Adrenal gland (tissue), 12 donors: ENCODE data around the gene PRPH2. TPM values are rescaled to one million over a fixed set of nuclear protein-coding genes. Genes with fewer than 3 reads are reported as not detected.
"Not testable (repeated sequence)": the region's sequence is repeated elsewhere in the genome, so short reads cannot be mapped to it uniquely, and the experiment has no call there.

Experiments
- DNase-seq, 7 donors: peaks; one replicate each; pipeline ENCODE4 v3.0.0-alpha.2; 2019 to 2020
- H3K27ac ChIP-seq, 5 donors: fragments of 200-600 bp; sonication (generic) in 4 of 5; 1 replicate in 3 of 5; 2 replicates in 2 of 5; pipeline versions ENCODE4 v1.5.1 to v1.8.0; 2016 to 2020; ENCODE audit warnings: mild to moderate bottlenecking in 1 of 5
- H3K27me3 ChIP-seq: fragments of 200-600 bp; 2 replicates; pipeline ENCODE4 v1.8.0; 2021
- H3K36me3 ChIP-seq, 2 donors: fragments of 200-600 bp; replicated peaks in 1 of 2; 1 replicate in 1 of 2; 2 replicates in 1 of 2; pipeline versions ENCODE4 v1.5.1 to v1.8.0; 2018 to 2022
- H3K4me1 ChIP-seq, 2 donors: fragments of 200-600 bp; replicated peaks in 1 of 2; 1 replicate in 1 of 2; 2 replicates in 1 of 2; pipeline versions ENCODE4 v1.5.1 to v1.8.0; 2018 to 2021
- H3K4me3 ChIP-seq, 4 donors: fragments of 200-600 bp; sonication (generic) in 3 of 4; one replicate each; pipeline ENCODE4 v1.5.1; 2016 to 2018
- H3K9me3 ChIP-seq, 3 donors: fragments of 200-600 bp; sonication (generic) in 1 of 3; replicated peaks in 1 of 3; 1 replicate in 2 of 3; 2 replicates in 1 of 3; pipeline versions ENCODE4 v1.5.1 to v1.8.0; 2016 to 2021
- POLR2A ChIP-seq, 2 donors: fragments of 450-650 bp; IDR thresholded peaks; one replicate each; pipeline ENCODE4 v1.6.1; 2017; ENCODE audit warnings: antibody characterized with exemption in 2 of 2, mild to moderate bottlenecking in 2 of 2, moderate library complexity in 1 of 2
- WGBS, 4 donors: extraction: QIAGEN DNeasy Blood & Tissue Kit in 2 of 4; methylation state at CpG; one replicate each; pipeline versions ENCODE4 v1.1.5 to v1.1.7; 2013 to 2017; 5-methylcytosine and 5-hydroxymethylcytosine counted together
- intact Hi-C, 2 donors: fragments of 100-400 bp; cut with DNase I; formaldehyde crosslinking; loops; one replicate each; pipeline versions ENCODE4 v1.14.1 to v1.15.0; 2022 to 2023
- polyA plus RNA-seq, 3 donors: library from polyadenylated mRNA; stranded (reverse); fragments of 200-250 nt in 2 of 3; fragments of 350-450 nt in 1 of 3; fragmentation: Illumina TruSeq in 1 of 3; extraction: RNeasy Lipid Tissue Mini Kit (QIAGEN cat#74804) in 1 of 3; gene quantifications; one replicate each; pipeline ENCODE4 v1.2.3, GENCODE V29; 2013 to 2014
- total RNA-seq, 9 donors: library from RNA; depleted of rRNA in 4 of 9; stranded (reverse); fragments of >200 nt in 4 of 9; fragments of 120-200 nt in 1 of 9; fragmentation: NEBNext Ultra II Directional in 1 of 9; extraction: Animal tissue kit (Norgen Biotek cat#: 25700) in 1 of 9; gene quantifications; one replicate each; pipeline versions ENCODE4 v1.1.0 to v1.2.4, GENCODE V29; 2013 to 2023
- TF ChIP-seq, protein P1 (sequence below), 6 experiments: fragments of 450-650 bp in 4 of 6; fragments of 200-600 bp in 2 of 6; sonication (generic) in 1 of 6; IDR thresholded peaks; 1 replicate in 5 of 6; 2 replicates in 1 of 6; pipeline versions ENCODE4 v1.5.1 to v1.8.0; 2016 to 2021; ENCODE audit warnings: antibody characterized with exemption in 6 of 6, mild to moderate bottlenecking in 2 of 6, moderate library complexity in 1 of 6
- donor health status: healthy with polysubstance abuse.
- donor health status: Bipolar disorder and iron deficiency.
- donor health status: DM: yes; HTN: yes; CAD: no.
- donor health status: DM: no; HTN: no; CAD: no.
- donor health status: DM: no; HTN: no; CAD: no.
- donor health status: DM: yes; HTN: yes; CAD: no.

PRPH2 gene
- total and polyA plus RNA-seq, 12 donors, result 0.47 to 2.7 (median 0.97) TPM; not detected in 1

DNA sequence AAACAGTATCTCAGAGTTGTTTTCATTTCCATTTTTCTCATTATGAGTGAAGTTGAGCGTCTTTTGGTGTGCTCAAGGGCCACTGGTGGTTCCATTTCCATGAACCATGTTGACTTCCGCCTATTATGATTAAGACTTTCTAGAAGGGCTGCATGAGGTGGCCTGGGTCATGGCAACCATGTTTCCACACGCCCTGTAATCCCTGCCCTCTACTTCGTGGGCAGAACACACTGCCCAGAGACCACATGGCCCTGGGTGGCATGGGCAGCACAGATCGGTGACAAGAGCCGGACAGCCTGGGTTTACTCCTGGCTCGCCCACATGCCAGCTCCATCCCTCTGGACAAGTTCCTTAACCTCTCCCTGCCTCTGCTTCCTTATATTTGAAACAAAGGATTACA, 14.8 kb downstream of the PRPH2 start:
- intact Hi-C loops, result no loop called here
- Histone ChIP-seq H3K27ac (no peak overlapping the region), H3K4me1 (no peaks in the 10 kb centered on the region), H3K27me3 (no peaks in the 10 kb centered on the region), H3K36me3 (no peaks in the 10 kb centered on the region), H3K4me3 (no peak overlapping the region), H3K9me3 (no peaks in the 10 kb centered on the region)
- WGBS, 4 donors, result 88 to 92% (median 89%) methylated on average over 7 of the region's 7 CpGs
- no peak for DNase-seq
- TF ChIP-seq POLR2A (IDR thresholded peaks at IDR 0.05), result no peak
- TF ChIP-seq, protein P1, sequence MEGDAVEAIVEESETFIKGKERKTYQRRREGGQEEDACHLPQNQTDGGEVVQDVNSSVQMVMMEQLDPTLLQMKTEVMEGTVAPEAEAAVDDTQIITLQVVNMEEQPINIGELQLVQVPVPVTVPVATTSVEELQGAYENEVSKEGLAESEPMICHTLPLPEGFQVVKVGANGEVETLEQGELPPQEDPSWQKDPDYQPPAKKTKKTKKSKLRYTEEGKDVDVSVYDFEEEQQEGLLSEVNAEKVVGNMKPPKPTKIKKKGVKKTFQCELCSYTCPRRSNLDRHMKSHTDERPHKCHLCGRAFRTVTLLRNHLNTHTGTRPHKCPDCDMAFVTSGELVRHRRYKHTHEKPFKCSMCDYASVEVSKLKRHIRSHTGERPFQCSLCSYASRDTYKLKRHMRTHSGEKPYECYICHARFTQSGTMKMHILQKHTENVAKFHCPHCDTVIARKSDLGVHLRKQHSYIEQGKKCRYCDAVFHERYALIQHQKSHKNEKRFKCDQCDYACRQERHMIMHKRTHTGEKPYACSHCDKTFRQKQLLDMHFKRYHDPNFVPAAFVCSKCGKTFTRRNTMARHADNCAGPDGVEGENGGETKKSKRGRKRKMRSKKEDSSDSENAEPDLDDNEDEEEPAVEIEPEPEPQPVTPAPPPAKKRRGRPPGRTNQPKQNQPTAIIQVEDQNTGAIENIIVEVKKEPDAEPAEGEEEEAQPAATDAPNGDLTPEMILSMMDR (IDR thresholded peaks at IDR 0.05), result no peak

DNA sequence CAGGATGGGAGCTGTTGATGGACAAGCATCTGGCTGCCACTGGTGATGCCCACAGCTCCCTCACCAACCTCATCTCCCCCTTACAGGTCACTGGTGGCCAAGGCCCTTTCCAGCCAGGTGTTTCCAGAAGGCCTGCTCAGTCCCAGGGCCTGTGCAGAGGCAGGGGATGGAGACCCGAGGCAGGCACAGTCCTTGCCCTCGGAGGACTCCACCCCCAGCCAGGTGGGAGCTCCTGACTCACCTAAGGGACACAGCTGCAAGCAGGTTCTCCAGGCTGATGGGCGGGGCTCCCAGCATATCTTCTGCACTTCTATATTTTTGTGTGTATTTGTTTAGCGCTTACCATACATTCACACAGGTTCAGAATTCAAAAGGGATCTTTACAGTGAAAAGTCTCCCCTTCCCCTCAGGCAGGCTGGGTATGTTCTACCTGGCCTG, 17.4 kb downstream of the PRPH2 start:
- TF ChIP-seq, protein P1 (IDR thresholded peaks at IDR 0.05), result no peak
- no peak for TF ChIP-seq POLR2A (IDR thresholded peaks at IDR 0.05)
- Histone ChIP-seq H3K4me1 (no peaks in the 10 kb centered on the region), H3K27me3 (no peaks in the 10 kb centered on the region), H3K9me3 (no peaks in the 10 kb centered on the region), H3K27ac (no peak overlapping the region), H3K4me3 (no peak overlapping the region), H3K36me3 (no peaks in the 10 kb centered on the region)
- DNase-seq, result no peak
- intact Hi-C loops, result no loop called here
- 77 to 90% (median 88%) methylated on average over 3 to 4 of the region's 4 CpGs for WGBS, 4 donors

DNA sequence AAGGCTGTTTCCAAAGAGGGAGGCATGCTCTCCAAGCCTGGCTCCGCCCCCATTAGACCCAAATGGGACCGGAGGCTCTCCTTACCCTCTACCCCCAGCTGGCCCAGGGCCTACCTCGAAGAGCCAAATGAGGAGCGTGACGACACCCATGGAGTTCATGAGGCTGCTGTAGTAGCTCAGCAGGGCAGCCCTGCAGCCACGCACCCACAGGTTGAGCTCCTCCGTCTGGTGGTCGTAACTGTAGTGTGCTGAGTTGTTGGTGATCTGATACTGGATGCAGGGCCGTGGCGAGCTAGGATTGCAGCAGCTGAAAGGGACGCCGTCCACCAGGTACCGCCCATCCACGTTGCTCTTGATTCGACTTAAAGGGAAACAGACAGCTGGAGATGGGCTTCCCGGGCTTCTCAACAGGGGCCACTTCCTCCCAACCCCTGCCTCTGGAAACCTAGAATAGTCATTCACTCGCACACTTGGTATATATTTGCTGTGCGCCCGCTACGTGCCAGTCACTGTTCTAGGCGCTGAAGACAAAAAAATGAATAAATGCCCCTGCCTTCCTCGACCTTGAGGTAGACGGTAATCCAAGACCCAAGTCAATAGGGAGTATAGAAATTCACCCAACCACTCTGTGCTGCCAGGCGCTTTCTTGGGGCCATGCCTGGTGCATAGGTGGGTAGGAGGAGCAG, 18.0 kb downstream of the PRPH2 start:
- Histone ChIP-seq H3K4me3 (peak overlapping the region in 2 of 4 donors; percentile 25 to 44), H3K9me3 (no peaks in the 10 kb centered on the region), H3K36me3 (no peaks in the 10 kb centered on the region), H3K27ac (no peak overlapping the region), H3K27me3 (no peaks in the 10 kb centered on the region), H3K4me1 (no peaks in the 10 kb centered on the region)
- intact Hi-C loops, result no loop called here
- 32 to 63% (median 54%) methylated on average over 18 to 24 of the region's 24 CpGs for WGBS, 4 donors
- DNase-seq, result peak in 5 of 7 donors; percentile 7 to 65 (median 54)
- TF ChIP-seq POLR2A (IDR thresholded peaks at IDR 0.05), result peak in 1 of 2 donors; percentile 23
- TF ChIP-seq, protein P1 (IDR thresholded peaks at IDR 0.05), result no peak

DNA sequence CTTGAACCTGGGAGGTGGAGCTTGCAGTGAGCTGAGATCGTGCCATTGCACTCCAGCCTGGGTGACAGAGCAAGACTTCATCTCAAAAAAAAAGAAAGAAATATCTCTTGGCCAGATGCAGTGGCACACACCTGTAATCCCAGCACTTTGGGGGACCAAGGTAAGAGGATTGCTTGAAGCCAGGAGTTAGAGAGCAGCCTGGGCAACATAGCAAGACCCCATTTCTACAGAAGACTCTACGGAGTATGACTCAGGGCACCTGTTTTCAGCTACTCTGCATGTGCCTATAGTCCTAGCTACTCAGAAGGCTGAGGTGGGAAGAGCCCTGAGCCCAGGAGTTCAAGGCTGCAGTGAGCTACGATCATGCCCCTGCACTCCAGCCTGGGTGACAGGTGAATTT, 19.6 kb downstream of the PRPH2 start:
- intact Hi-C loops, H3K27ac ChIP-seq, H3K9me3 ChIP-seq, H3K4me1 ChIP-seq, H3K27me3 ChIP-seq, H3K4me3 ChIP-seq, H3K36me3 ChIP-seq, DNase-seq: not testable (repeated sequence)
- WGBS, 4 donors, result 83 to 97% (median 88%) methylated on average over 3 of the region's 3 CpGs

DNA sequence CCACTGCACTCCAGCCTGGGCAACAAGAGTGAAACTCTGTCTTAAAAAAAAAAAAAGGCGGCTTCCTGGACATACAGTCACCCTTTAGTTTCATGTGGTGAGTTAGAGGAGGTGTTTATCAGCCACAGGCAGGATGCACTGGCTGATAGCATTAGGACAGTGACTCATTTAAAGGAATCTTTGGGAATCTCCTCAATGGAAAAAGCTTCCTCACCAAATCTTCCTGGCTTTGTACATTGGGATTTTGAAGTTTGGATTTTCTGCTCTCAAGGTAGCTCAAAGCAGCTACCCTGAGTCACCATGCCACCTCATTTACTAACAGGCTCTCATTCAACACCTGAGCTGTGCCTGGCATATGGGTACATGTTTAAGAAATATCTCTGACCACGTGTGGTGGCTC, 20.2 kb downstream of the PRPH2 start:
- TF ChIP-seq, protein P1 (IDR thresholded peaks at IDR 0.05), result no peak
- TF ChIP-seq POLR2A (IDR thresholded peaks at IDR 0.05), result no peak
- intact Hi-C loops, result no loop called here
- H3K4me3 ChIP-seq, result no peak overlapping the region
- WGBS, 4 donors, result 41 to 89% (median 70%) methylated on average over 2 of the region's 2 CpGs
- no peaks in the 10 kb centered on the region for H3K9me3 ChIP-seq
- H3K36me3 ChIP-seq, result no peaks in the 10 kb centered on the region
- DNase-seq, result no peak
- H3K27ac ChIP-seq, result no peak overlapping the region
- no peaks in the 10 kb centered on the region for H3K4me1 ChIP-seq
- H3K27me3 ChIP-seq, result no peaks in the 10 kb centered on the region
